Neural cell (in vitro differentiated cells): ENCODE data around the gene TBCC. TPM values are rescaled to one million over a fixed set of nuclear protein-coding genes. Genes with fewer than 3 reads are reported as not detected.
"Not testable (repeated sequence)": the region's sequence is repeated elsewhere in the genome, so short reads cannot be mapped to it uniquely, and the experiment has no call there.

Source experiments
- H2AFZ ChIP-seq: fragments of 200-600, 300-800 bp; sonication (generic), shearing (Covaris generic); 2 replicates; pipeline ENCODE4 v1.6.0; 2014; ENCODE audit warnings: low read depth, mild to moderate bottlenecking, antibody characterized with exemption, low read length, moderate library complexity
- H3F3A ChIP-seq: fragments of 200-600 bp; shearing (Covaris generic); 2 replicates; pipeline ENCODE4 v1.6.1; 2016; ENCODE audit warnings: mild to moderate bottlenecking, moderate library complexity, mixed read lengths, antibody characterized with exemption, low read length; ENCODE audit not compliant: insufficient read depth, poor library complexity, severe bottlenecking
- H3K27ac ChIP-seq: fragments of 200-600, 300-800 bp; sonication (generic), shearing (Covaris generic); 2 replicates; pipeline ENCODE4 v1.5.1; 2014; ENCODE audit warnings: mild to moderate bottlenecking, low read length, moderate library complexity
- H3K27me3 ChIP-seq: fragments of 300-800, 200-600 bp; sonication (generic), shearing (Covaris generic); 2 replicates; pipeline ENCODE4 v1.6.0; 2014; ENCODE audit warnings: mild to moderate bottlenecking, low read depth, low read length, moderate library complexity; ENCODE audit not compliant: insufficient read depth
- H3K36me3 ChIP-seq: fragments of 300-800, 200-600 bp; sonication (generic), shearing (Covaris generic); 2 replicates; pipeline ENCODE4 v1.5.1; 2014; ENCODE audit warnings: mild to moderate bottlenecking, antibody characterized with exemption, low read length, moderate library complexity; ENCODE audit not compliant: insufficient read depth
- H3K4me2 ChIP-seq: fragments of 300-800, 200-600 bp; sonication (generic), shearing (Covaris generic); 2 replicates; pipeline ENCODE4 v1.6.0; 2014; ENCODE audit warnings: mild to moderate bottlenecking, low read length
- H3K4me3 ChIP-seq: fragments of 300-800, 200-600 bp; sonication (generic), shearing (Covaris generic); 2 replicates; pipeline ENCODE4 v1.5.1; 2014; ENCODE audit warnings: mild to moderate bottlenecking, low read length, moderate library complexity
- H3K79me2 ChIP-seq: fragments of 200-600 bp; shearing (Covaris generic); replicated peaks from 2 replicates; pipeline ENCODE4 v1.6.0; 2014; ENCODE audit warnings: mild to moderate bottlenecking, low read length, moderate library complexity; ENCODE audit not compliant: insufficient read depth
- H3K9ac ChIP-seq: fragments of 300-800, 200-600 bp; sonication (generic), shearing (Covaris generic); 2 replicates; pipeline ENCODE4 v1.6.1; 2016; ENCODE audit warnings: mild to moderate bottlenecking, low read length, mixed read lengths
- H3K9me2 ChIP-seq: fragments of 200-600 bp; shearing (Covaris generic); 2 replicates; pipeline ENCODE4 v1.6.1; 2016; ENCODE audit warnings: mild to moderate bottlenecking, low read length, mixed read lengths; ENCODE audit not compliant: insufficient read depth
- H3K9me3 ChIP-seq: fragments of 200-600, 300-800 bp; sonication (generic), shearing (Covaris generic); 2 replicates; pipeline ENCODE4 v1.6.1; 2016; ENCODE audit warnings: mild to moderate bottlenecking, mixed run types, low read length, moderate library complexity, mixed read lengths
- H4K20me1 ChIP-seq: fragments of 200-600 bp; shearing (Covaris generic); 2 replicates; pipeline ENCODE4 v1.6.1; 2016; ENCODE audit warnings: mild to moderate bottlenecking, mixed run types; ENCODE audit not compliant: insufficient read depth
- CTCF ChIP-seq: fragments of 450-650 bp; IDR thresholded peaks from 2 replicates; pipeline ENCODE4 v1.5.1; 2014; ENCODE audit warnings: antibody characterized with exemption, mild to moderate bottlenecking, moderate library complexity; ENCODE audit not compliant: poor library complexity, severe bottlenecking
- EP300 ChIP-seq: fragments of 450-650 bp; conservative IDR thresholded peaks from 2 replicates; pipeline ENCODE4 v1.6.1; 2014; ENCODE audit warnings: antibody characterized with exemption, mild to moderate bottlenecking, moderate library complexity; ENCODE audit not compliant: poor library complexity, severe bottlenecking
- POLR2AphosphoS5 ChIP-seq: IDR thresholded peaks from 2 replicates; pipeline ENCODE4 v1.6.1; 2012
- RAD21 ChIP-seq: fragments of 450-650 bp; conservative IDR thresholded peaks from 2 replicates; pipeline ENCODE4 v1.6.1; 2014; ENCODE audit warnings: antibody characterized with exemption, mild to moderate bottlenecking, moderate library complexity
- REST ChIP-seq: IDR thresholded peaks from 2 replicates; pipeline ENCODE4 v1.6.1; 2012; ENCODE audit warnings: borderline replicate concordance
- SMC3 ChIP-seq: fragments of 450-650 bp; conservative IDR thresholded peaks from 2 replicates; pipeline ENCODE4 v1.6.1; 2014; ENCODE audit warnings: antibody characterized with exemption, mild to moderate bottlenecking, moderate library complexity; ENCODE audit not compliant: poor library complexity
- polyA plus RNA-seq: library from polyadenylated mRNA; depleted of rRNA; stranded (reverse); fragments of >200 nt; gene quantifications from 2 replicates; pipeline ENCODE4 v1.2.3, GENCODE V29; 2014

Gene TBCC
- polyA plus RNA-seq, 1 donor from 2014 or later: 112 TPM

- Histone ChIP-seq H3F3A (no peaks in the 10 kb centered on the region), H3K27ac (no peak overlapping the region)
- TF ChIP-seq POLR2AphosphoS5 (no peak), CTCF (no peak), REST (no peak), SMC3 (no peak)
Observed at GRCh38 chr6:42778122-42778521, 32.2 kb upstream of the TBCC start.

GRCh38 chr6:42777126-42777822 is 31.4 kb upstream of the TBCC start:
- Histone ChIP-seq H3K9me3 (no peaks in the 10 kb centered on the region), H2AFZ (no peak overlapping the region), H4K20me1 (no peaks in the 10 kb centered on the region), H3K4me3 (no peak overlapping the region), H3K27me3 (no peaks in the 10 kb centered on the region), H3K79me2 (peaks cover 4% of the 10 kb centered on the region), H3K36me3 (no peaks in the 10 kb centered on the region), H3K9ac (no peak overlapping the region), H3K27ac (no peak overlapping the region), H3F3A (no peaks in the 10 kb centered on the region), H3K9me2 (no peaks in the 10 kb centered on the region), H3K4me2 (no peak overlapping the region)
- TF ChIP-seq CTCF (no peak), EP300 (no peak), RAD21 (no peak)

More at GRCh38 chr6:42778122-42778521, 32.2 kb upstream of the TBCC start:
- Histone ChIP-seq H3K4me2 (no peak overlapping the region), H3K36me3 (no peaks in the 10 kb centered on the region), H3K27me3 (no peaks in the 10 kb centered on the region), H2AFZ (no peak overlapping the region), H3K9me2 (no peaks in the 10 kb centered on the region), H4K20me1 (no peaks in the 10 kb centered on the region), H3K9ac (no peak overlapping the region), H3K79me2 (peaks cover 4% of the 10 kb centered on the region), H3K4me3 (no peak overlapping the region), H3K9me3 (no peaks in the 10 kb centered on the region)

GRCh38 chr6:42774821-42775487 is 29.1 kb upstream of the TBCC start:
- not testable (repeated sequence) for H3K27ac ChIP-seq, H2AFZ ChIP-seq, H3K4me3 ChIP-seq, H3K27me3 ChIP-seq, H3K4me2 ChIP-seq, H3K36me3 ChIP-seq, H4K20me1 ChIP-seq, H3F3A ChIP-seq, H3K9me2 ChIP-seq, H3K9me3 ChIP-seq, H3K79me2 ChIP-seq, H3K9ac ChIP-seq
